Effector CD8-positive, alpha-beta T cell (primary cell): Measurements from ENCODE around the gene SERPINA12.
"Not testable (repeated sequence)": the region's sequence is repeated elsewhere in the genome, so short reads cannot be mapped to it uniquely, and the experiment has no call there.

Experiments
- DNase-seq: peaks from one replicate; lab custom pipeline; 2025; lab: John Stamatoyannopoulos, UW

Gene SERPINA12

DNA sequence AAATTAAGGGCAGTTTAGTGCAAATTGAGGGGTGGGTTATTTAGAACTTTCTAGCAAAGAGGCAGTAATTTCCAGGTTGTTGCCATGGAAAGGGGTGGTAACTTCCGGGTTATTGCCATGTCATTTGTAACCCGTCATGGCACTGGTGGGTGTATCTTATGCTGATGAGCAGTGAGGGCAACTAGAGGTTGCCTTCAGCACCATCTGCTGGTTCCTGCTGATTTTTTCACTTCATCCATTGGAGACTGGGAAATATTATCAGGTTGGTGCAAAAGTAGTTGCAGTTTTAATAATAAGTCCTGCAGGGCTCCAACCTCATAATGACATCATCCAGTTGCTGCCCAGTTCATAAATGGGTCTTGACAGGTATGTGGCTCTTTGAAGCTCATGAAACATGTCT lies 27.6 kb upstream of the SERPINA12 start:
- no peak for DNase-seq

DNA sequence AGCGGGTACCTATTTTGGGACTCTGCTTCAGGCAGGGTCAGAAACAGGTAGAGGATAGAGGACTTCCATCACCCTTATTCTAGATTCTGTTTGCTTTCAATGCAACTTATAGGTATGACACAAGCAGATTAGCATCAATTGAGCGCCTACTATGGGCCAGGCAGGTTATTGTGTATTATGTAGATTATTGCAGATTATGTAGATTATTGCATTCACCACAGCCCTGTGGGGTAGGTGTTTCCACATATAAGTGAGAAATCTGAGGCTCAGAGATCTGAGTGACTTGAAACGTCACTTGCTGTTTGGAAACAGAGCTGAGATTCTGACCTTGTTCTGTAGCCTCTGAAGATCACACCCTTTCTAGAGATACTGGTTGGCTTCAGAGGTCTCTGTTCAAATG lies 26.2 kb upstream of the SERPINA12 start:
- no peak for DNase-seq

DNA sequence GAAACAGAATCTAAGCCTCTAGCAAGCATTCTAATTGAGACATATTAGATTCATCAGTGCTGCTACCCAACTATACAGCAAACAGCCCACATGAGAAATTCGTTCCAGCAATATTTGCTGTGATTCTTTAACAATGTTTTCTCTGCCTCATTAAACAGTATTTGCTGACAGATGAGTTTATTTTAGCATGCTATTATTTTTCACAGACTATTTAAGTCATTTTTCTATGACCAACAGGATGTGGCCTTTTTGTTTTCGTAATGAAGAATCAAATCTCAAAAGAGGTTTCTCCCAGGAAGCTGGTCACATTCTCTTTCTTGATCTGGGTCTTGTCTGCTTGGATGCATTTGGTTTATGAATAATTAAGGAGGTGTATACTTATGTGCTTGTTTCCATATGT lies 23.2 kb upstream of the SERPINA12 start:
- no peak for DNase-seq

DNA sequence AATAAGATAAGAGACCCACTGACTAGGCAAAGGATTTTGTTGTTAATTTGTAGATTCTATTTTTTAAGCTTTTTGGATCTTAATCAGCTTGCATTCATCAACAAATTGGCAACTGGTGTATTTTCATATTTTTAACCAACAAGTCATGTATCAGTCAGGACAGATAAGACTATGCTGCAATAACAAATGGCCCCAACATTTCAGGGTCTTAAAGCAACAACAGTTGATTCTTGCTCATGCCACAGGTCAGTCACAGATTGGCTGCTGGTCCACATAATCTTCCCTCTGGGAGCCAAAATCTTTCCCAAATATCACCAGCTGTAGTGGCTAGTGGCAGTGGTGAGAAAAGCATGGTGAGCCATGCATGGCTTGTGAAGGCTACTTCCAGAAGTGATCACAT lies 21.9 kb upstream of the SERPINA12 start:
- no peak for DNase-seq

DNA sequence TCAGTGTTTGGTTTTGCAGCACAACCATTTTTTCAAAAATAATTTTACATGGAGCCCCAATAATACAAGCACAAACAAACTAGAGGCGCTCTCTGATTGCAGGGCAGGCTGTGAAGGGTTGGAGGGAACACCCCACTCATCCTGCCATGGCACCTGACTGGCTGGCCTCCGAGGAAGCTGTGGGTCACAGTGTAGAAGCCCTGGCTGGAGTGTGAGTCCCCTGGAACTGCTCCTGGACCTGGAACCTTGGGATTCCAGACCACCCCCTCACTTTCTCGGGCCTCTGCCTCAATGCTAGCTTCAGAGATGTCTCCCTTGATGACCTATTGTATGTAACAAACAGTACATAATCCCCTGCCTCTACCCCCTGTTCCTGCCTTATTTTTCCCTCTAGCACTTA lies 14.8 kb upstream of the SERPINA12 start:
- DNase-seq = no peak

DNA sequence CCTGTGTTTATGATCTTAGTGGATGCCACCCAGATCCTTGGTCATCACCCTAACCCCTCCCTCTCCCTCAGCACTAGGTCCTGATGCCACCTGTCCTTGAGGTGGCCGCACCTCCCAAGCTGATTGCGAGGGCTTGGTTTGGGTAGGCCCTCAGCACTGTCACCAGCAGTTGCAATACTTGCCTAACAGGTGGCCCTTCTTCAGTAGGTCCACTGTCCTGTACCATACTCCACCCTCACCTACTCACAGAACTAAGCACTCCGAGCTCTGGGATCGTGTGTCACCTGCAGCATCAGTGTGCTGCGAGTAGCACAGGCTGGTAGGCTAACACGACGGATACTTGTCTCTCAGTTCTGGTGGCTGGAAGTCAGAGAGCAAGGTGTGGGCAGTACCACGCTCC lies 14.0 kb upstream of the SERPINA12 start:
- DNase-seq = no peak

DNA sequence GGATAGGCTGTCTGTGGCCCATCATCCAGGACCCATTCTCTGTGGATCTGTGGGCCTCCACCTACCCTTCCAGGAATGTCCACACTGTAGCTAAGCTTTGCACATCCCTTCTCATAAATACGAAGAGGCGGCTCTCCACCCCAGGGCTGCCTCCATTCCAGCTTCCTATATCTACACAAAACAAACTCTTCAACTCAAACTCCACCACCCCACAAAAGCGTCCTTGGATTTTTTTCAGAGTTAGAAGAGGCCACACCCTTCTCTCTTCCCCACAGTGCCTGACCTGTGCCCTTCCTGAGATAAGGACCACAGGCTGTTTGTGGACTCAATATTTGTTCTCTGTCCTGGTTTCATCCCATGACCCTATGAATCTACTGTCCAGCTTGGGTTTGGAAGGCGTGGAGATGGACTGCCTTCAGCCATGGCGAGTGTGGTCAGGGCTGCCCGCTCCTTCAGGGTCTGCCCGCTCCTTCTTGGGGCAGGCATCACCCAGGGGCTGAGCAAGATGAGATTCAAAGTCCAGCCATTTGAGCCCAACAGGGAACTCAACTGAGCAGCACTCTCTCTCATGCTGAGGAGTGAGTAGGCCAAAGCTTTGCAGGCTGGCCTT lies 13.0 kb upstream of the SERPINA12 start:
- DNase-seq = no peak

DNA sequence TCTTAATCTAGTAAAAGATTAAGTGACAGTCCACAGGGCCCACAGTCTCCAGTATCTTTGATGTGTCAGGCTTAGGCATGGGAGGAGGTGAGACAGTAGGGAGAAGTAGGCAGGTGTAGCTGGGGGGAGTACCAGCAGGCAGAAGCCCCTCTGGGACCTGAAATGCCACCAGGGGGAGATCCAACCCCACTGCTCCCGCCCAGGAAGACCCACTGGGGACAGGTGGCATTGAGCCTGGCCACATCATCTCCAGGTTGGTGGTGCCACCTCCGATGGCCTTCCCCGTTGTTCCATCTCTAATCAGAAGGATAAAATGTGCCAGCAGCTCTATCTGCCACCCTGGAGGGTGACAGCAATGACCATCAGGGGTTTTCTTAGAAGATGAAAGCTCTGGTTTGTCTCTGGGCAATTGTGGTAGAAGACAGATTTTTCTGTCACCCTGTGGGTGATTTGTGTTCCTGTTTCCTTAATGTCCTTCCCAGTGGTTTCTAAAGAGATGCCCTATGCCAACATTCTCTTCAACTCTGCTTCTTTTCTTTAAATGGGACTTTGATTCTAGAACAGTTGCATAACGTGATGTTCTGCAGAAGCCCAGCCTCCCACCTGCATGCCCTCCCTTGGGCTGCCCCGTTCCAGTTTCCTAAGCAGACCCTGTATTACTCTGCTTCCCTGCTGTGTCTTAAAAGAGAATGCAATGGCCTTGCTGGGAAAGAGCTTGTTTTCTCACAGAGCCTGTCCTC lies 12.3 kb upstream of the SERPINA12 start:
- DNase-seq = no peak

DNA sequence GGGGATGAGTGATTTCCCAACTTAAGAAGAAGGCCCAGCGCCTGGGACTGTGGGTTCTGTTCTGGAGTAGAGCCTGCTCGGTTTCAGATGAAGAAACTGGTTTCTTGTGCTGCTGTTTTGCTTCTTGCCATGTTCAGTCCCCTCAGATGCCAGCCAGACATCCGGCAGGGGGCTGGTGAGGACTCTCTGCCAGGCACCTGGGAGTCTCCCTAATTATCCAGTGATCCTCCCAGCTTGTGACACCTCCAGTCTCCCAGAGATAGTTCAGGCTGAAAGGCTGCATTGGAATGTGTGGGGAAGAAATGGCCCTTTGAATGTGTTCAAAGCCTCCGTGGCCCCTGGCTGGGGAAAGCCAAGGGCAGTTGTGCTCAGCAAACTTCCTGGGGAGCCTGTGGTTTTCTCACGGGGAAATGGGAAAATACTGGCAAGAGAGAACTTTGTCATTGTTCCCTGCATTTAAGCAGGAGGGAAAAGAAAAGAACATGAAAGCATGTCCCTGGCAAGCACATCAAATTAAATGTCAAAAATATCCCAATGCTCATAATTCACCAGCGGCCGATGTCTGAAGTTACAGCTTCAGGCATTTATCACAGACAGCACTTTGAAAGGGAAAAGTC lies 8.5 kb upstream of the SERPINA12 start:
- DNase-seq = no peak

DNA sequence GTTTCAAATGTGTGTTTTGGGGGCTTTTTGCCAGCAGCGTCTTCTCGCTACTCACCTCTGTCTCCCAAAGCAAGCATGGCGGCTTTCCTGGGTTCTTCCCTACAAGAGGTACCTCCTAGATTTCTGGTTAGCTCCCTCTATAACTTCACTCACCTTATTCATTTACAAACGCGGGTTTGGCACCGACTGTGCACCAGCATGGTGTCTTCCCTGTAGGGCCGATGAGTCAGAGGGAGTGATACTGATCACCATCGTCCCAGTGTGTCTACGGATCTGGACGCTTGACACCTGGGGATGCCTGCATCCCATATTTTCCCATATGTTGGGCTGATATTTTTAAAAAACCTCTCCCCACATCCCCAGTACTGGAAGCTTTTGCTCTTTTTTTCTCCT lies 8.0 kb upstream of the SERPINA12 start:
- DNase-seq = no peak

DNA sequence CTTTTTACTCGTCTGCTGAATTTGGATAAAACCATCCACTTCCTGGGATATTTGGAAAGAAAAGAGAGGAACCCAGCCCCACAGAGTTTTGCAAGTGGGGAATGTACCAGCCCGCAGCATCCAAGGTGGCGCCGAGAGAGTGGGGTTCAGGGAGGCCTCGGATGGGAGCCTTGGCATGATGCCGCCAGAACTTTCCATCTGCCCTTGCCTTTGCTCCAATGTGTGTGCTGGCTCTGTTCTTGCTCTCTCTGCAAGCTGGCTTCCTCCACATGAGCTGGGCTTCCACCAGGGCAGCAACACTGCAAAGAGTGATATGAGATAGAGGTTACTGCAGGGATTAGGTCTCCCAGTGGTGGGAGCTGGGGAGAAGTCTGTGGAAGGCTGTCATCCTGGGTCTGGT lies 6.6 kb upstream of the SERPINA12 start:
- no peak for DNase-seq

DNA sequence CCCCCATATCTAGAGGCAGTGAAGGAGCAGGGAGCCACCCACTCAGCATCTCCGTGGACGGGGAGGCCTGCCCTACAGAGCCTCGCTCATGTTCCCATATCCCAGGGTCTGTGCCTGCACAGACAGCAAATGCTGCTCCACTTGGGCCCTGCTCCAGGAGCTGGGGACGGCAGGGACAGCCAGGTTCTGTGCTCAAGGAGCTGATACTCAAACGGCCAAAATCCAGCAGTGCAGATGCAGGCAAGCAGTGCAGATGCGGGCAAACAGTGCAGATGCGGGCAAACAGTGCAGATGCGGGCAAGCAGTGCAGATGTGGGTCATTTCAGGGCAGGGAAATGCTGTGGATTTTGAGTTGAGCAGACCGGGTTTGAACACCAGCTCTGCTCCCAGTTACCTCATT lies 6.2 kb upstream of the SERPINA12 start:
- no peak for DNase-seq

DNA sequence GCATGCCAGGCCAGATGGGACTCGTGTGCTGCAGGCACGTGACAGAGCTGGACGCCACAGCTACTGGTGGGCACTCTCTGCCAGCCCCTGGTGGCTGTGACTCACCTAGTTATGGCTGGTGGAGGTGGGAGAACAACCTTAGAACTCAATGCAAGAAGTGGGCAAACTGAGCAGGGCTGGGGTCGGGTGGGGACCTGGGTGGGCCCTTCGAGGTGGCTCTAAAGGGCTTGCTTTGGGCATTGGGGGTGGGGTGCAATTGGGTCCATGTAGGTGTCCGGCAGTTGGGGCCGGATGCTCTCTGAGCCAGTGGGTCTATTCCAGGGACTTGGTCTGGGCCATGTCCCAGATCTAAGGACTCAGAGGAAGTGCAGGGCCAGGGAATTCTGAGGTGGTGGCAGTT lies 5.1 kb upstream of the SERPINA12 start:
- no peak for DNase-seq

DNA sequence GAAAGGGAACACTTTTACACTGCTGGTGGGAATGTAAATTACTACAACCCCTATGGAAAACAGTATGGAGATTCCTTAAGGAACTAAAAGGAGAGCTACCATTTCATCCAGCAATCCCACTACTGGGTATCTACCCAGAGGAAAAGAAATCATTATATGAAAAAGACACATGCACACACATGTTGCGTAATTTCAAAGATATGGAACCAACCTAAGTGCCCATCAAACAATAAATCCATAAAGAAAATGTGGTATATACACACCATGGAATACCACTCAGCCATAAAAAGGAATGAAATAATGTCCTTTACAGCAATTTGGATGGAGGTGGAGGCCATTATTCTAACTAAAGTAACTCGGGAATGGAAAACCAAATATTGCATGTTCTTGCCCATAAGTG lies 1.2 kb upstream of the SERPINA12 start:
- not testable (repeated sequence) for DNase-seq

DNA sequence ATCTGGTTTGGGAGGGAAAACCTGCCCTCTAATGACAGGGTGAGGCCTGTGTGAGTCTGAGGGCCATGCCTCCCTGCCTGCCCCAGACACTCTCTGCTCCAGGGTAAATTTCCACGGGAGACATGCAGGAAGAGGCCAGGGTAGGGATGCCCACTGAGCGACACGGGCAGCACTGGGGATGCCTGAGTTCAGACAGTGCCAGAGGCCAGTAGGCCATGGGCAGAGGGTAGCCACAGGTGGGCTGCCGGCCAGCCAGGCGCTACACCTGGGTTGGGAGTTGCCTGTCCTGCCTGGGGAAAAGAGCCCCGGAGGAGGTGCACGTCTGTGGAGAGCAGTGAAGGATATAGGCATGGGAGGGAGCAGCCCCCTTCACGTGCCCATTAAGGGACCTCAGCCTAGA lies 3.6 kb downstream of the SERPINA12 start:
- no peak for DNase-seq

DNA sequence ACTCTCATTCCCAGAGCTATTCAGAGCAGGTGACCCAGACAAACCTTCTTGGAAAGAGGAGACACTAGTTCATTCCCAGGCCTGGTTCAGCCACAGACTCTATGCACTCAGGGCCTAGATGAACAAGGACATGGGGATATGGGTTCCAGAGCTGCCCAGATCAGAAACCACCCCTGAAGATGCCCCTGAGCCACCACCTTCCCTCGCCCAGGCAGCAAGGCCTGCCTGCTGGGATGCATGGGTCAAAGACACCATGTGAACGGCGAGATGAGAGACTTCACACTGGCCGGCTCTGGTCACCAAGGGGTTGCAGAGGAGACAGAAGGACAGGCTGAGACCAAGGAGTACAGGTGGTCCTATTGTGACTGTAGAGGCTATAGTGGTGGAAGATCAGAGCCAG lies 4.1 kb downstream of the SERPINA12 start:
- DNase-seq = no peak

DNA sequence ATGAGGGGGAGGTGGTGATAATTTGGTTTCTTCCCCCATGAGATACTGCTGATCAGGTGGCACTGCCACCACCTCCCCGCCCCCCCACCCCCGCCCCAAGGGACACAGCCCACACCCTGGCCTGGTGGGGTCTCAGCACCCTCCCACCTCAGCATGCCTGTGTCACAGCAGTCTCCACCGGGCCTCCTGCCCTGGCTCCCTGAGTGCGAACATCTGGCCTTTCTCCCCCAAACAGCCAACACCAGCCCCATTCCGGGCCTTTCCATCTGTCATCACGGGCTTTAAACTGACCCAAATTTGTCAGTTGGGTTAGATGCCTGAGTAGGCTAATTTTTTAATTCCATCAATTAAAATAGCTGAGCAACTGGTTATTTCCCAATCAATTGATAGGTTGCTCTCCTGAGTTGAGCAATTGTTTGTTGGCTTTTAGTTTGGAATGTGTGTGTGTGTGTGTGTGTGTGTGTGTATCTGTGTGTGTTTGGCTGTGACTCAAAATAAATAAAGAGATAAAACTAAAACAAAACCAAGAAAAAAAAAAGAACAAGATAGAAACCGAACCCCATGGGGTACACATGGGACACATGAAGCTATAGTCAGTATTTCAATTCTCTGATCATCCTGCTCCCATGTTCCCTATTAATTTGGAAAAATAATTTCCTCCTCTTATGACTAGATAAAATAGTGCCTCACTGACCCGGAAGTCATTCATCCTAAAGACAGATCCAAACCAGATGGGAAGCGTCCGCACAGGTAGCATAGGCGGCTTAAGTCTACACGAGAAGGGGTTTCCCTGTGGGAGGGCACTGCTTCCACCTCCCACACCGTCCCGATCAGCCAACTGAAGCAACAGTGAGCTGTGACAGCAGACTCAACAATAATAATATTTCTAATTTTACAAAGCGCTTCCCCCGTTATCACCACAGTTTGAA lies 7.4 kb downstream of the SERPINA12 start:
- DNase-seq = no peak

DNA sequence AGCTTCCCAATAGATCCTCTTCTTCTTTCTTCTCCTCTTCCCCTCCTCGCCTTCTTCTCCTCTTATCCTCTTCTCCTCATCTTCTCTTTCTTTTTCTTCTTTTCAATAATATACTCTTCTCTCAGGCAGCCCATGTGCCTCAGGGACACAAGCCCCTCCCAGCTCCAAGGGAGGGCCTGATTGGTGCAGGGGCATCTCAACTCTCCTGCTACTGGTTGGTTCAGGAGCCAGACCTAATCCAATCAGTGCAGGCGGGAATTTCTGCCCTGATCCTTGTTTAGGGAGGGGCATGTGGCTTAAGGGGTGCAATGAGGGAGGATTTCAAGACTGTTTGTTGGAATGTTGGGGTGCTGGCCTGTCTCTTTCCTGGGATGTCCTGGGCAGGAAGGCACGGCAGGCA lies 9.0 kb downstream of the SERPINA12 start:
- no peak for DNase-seq

DNA sequence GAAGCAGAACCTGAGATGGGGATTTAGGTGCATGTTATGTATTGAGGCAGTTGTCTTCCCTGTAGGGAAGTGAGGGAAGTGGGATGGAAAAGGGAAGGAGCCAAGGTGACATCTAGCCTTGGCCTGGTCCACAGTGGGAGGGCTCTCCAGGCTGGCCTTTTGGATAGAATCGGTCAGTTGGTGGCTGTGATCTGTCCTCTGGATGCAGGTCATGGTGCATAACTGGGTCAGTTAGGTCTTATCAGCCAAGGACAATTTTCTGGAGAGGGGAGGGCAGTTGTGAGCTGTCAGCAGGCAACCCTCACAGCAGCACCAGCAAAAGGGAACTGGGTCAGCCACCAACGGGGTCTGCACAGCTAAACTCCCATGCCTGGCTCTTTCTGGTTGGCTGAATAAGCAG lies 9.6 kb downstream of the SERPINA12 start:
- DNase-seq = no peak

DNA sequence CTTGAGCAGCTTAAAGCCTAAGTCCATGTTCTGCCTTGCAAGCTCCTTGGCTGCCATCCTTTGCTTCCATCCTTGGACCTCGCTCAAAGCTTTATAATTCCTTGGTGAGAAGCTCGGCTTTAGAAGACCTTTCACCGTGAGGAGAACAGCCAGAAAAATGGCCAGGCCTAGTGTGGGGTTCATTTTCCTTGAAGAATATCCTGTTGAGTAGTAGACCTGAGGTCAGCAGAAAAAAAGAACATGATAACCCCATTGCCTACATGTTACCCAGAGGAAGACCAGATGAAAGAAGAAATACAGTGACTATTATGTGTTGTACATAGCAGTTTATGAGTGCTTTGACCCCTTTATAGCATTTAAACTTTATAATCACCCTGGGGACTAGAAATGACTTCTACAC lies 11.1 kb downstream of the SERPINA12 start:
- DNase-seq = no peak

DNA sequence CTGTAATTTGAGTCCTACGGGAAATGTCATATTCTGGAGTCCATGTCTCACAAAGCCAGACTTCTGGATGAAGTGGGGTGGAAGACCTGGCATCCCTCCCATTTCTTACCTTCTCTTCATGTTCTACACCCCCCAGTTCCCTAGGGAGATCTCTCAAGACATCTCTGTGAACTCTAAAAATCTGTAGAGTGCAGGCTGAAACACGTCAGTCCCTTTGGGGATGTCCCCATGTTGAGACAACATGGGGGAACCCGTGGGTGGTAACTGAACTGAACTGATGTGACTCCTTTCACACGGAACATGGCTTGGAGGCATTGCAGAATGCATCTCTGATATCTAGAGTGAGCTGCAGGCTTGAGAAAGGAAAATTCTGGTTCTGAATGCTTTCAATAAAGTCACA lies 15.2 kb downstream of the SERPINA12 start:
- DNase-seq = no peak

DNA sequence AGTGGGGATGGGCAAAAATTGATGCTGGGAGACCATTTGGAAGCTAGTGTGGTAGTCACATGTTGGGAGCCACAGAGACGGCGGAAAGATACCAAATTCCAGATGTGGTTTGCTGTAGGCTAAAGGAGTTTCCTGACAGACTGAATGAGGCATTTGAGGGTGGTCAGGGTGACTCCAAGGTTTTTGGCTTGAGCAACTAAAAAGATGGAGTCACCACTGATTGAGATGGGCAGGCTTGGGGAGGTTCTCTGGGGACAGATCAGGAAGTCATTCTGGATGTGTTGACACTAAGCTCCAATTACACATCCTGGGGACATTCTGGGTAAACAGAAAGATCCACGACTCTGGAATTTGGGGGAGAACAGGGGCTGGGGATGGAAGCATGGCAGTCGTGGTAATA lies 17.8 kb downstream of the SERPINA12 start:
- no peak for DNase-seq

DNA sequence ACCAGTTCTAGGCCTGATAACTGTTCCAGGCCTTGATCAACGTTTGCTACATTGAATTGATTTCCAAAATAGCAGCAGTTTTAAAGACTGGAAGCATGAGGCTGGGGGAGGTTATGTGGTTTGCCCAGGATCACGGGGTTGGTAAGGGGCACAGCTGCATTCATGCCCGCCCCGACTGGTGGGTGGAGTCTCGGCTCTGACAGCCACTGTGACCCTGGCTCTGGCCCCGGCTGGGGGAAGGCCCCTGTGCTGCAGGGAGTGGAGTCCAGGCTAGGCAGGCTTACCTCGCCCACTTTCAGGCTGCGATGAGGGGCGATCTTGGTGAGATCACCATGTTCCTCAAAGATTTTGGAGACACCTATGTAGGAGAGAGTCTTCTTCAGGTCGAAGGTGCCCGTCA lies 19.9 kb downstream of the SERPINA12 start:
- no peak for DNase-seq
